ENCODE measurements around the gene FAM50B.

FAM50B gene

GRCh38 chr6:3875486-3875885 is 26.3 kb downstream of the FAM50B start:
- DNase-seq: no peak

GRCh38 chr6:3876101-3876500 is 26.9 kb downstream of the FAM50B start:
- DNase-seq: no peak

GRCh38 chr6:3876866-3877265 is 27.7 kb downstream of the FAM50B start:
- DNase-seq: no peak

GRCh38 chr6:3878048-3878666 is 29.0 kb downstream of the FAM50B start:
- no peak for DNase-seq

- no peak for DNase-seq
Measured at GRCh38 chr6:3879194-3879952, 30.2 kb downstream of the FAM50B start.

GRCh38 chr6:3881711-3882421 is 32.7 kb downstream of the FAM50B start:
- no peak for DNase-seq

- no peak for DNase-seq
Measured at GRCh38 chr6:3882431-3882830, 33.3 kb downstream of the FAM50B start.

- no peak for DNase-seq
Measured at GRCh38 chr6:3882866-3883265, 33.7 kb downstream of the FAM50B start.

- no peak for DNase-seq
Measured at GRCh38 chr6:3884007-3884745, 35.0 kb downstream of the FAM50B start.

GRCh38 chr6:3885262-3886036 is 36.3 kb downstream of the FAM50B start:
- no peak for DNase-seq

GRCh38 chr6:3887150-3887700 is 38.1 kb downstream of the FAM50B start:
- DNase-seq: no peak

GRCh38 chr6:3888153-3888957 is 39.2 kb downstream of the FAM50B start:
- DNase-seq: no peak

GRCh38 chr6:3890047-3890446 is 40.9 kb downstream of the FAM50B start:
- DNase-seq: no peak

GRCh38 chr6:3891883-3892282 is 42.7 kb downstream of the FAM50B start:
- no peak for DNase-seq

- DNase-seq: no peak
Measured at GRCh38 chr6:3892603-3893002, 43.4 kb downstream of the FAM50B start.

- DNase-seq: no peak
Measured at GRCh38 chr6:3893487-3893886, 44.3 kb downstream of the FAM50B start.

- DNase-seq: no peak
Measured at GRCh38 chr6:3893917-3894316, 44.7 kb downstream of the FAM50B start.

GRCh38 chr6:3894590-3895311 is 45.6 kb downstream of the FAM50B start:
- no peak for DNase-seq

GRCh38 chr6:3895312-3895653 is 46.1 kb downstream of the FAM50B start:
- DNase-seq: no peak

GRCh38 chr6:3895805-3896204 is 46.6 kb downstream of the FAM50B start:
- no peak for DNase-seq
